Measurements from ENCODE around the gene C8B. TPM values are rescaled to one million over a fixed set of nuclear protein-coding genes. Genes with fewer than 3 reads are reported as not detected.

Gene C8B
- total and polyA plus RNA-seq, 2 donors (not counting 1 experiment from before 2014, with no cell fraction given): not detected

GRCh38 chr1:56915960-56916359, 49.9 kb downstream of the C8B start:
- H3K9me3 Mint-ChIP-seq (ENCODE audit: insufficient read depth): peaks cover 2% of the 10 kb centered on the region
- Histone ChIP-seq H3K79me2 (ENCODE audit: control insufficient read depth, insufficient read depth, low read length) (no peaks in the 10 kb centered on the region), H3K4me1 (ENCODE audit: control insufficient read depth in 2 of 2, insufficient read depth in 2 of 2, low read length in 2 of 2) (no peaks in the 10 kb centered on the region), H4K20me1 (ENCODE audit: control insufficient read depth, insufficient read depth, low read length, poor library complexity, severe bottlenecking) (no peaks in the 10 kb centered on the region), H3K4me2 (replicated peaks; ENCODE audit: low read depth, low read length, poor library complexity, severe bottlenecking) (no peak overlapping the region), H3K36me3 (replicated peaks in 1 of 2; ENCODE audit: control extremely low read depth in 1 of 2, control insufficient read depth in 1 of 2, extremely low read depth in 1 of 2, insufficient read depth in 2 of 2, low read length in 1 of 2) (no peaks in the 10 kb centered on the region), H3K4me3 (ENCODE audit: control extremely low read depth in 1 of 5, extremely low read depth in 1 of 5, insufficient read depth in 1 of 5, low read depth in 2 of 5, low read length in 4 of 5) (no peak overlapping the region), H3K9ac (ENCODE audit: low read length) (no peak overlapping the region), H3K27me3 (replicated peaks in 1 of 4; ENCODE audit: control extremely low read depth in 1 of 4, control insufficient read depth in 3 of 4, insufficient read depth in 4 of 4, low read length in 3 of 4) (no peaks in the 10 kb centered on the region), H3K27ac (ENCODE audit: low read length in 2 of 2) (no peak overlapping the region), H2AFZ (ENCODE audit: insufficient read depth, low read depth, low read length, poor library complexity, severe bottlenecking) (no peak overlapping the region), H3K9me3 (ENCODE audit: control extremely low read depth in 1 of 3, control insufficient read depth in 2 of 3, insufficient read depth in 1 of 3, low read length in 2 of 3) (no peaks in the 10 kb centered on the region)
- H3K27ac Mint-ChIP-seq: no peak overlapping the region
- H3K4me3 Mint-ChIP-seq: no peak overlapping the region
- H3K27me3 Mint-ChIP-seq: peaks cover 6% of the 10 kb centered on the region
- ChIA-PET POLR2A (no interaction called here), CTCF (no interaction called here)
- intact Hi-C loops (cut with micrococcal nuclease): no loop called here
- TF ChIP-seq EZH2 (IDR thresholded peaks at IDR 0.05; ENCODE audit: borderline replicate concordance, insufficient read depth, low read depth, low read length, poor library complexity, severe bottlenecking) (no peak), CTCF (IDR thresholded peaks at IDR 0.05) (no peak)
- no peak for ATAC-seq (ENCODE audit: low read depth)
- no peak for DNase-seq
- no peaks in the 10 kb centered on the region for H3K4me1 Mint-ChIP-seq
- 58% methylated on average over 4 of the region's 4 CpGs for WGBS (ENCODE audit: insufficient coverage)

- no peaks in the 10 kb centered on the region for H3K4me1 Mint-ChIP-seq
- Histone ChIP-seq H3K9me3 (ENCODE audit: control extremely low read depth in 1 of 3, control insufficient read depth in 2 of 3, insufficient read depth in 1 of 3, low read length in 2 of 3) (no peaks in the 10 kb centered on the region), H3K4me3 (ENCODE audit: control extremely low read depth in 1 of 5, extremely low read depth in 1 of 5, insufficient read depth in 1 of 5, low read depth in 2 of 5, low read length in 4 of 5) (no peak overlapping the region), H3K4me1 (ENCODE audit: control insufficient read depth in 2 of 2, insufficient read depth in 2 of 2, low read length in 2 of 2) (no peaks in the 10 kb centered on the region), H3K27ac (ENCODE audit: low read length in 2 of 2) (no peak overlapping the region), H4K20me1 (ENCODE audit: control insufficient read depth, insufficient read depth, low read length, poor library complexity, severe bottlenecking) (no peaks in the 10 kb centered on the region), H3K36me3 (replicated peaks in 1 of 2; ENCODE audit: control extremely low read depth in 1 of 2, control insufficient read depth in 1 of 2, extremely low read depth in 1 of 2, insufficient read depth in 2 of 2, low read length in 1 of 2) (no peaks in the 10 kb centered on the region), H3K27me3 (replicated peaks in 1 of 4; ENCODE audit: control extremely low read depth in 1 of 4, control insufficient read depth in 3 of 4, insufficient read depth in 4 of 4, low read length in 3 of 4) (no peaks in the 10 kb centered on the region), H3K4me2 (replicated peaks; ENCODE audit: low read depth, low read length, poor library complexity, severe bottlenecking) (no peak overlapping the region), H3K9ac (ENCODE audit: low read length) (no peak overlapping the region), H3K79me2 (ENCODE audit: control insufficient read depth, insufficient read depth, low read length) (no peaks in the 10 kb centered on the region), H2AFZ (ENCODE audit: insufficient read depth, low read depth, low read length, poor library complexity, severe bottlenecking) (no peak overlapping the region)
- peaks cover 6% of the 10 kb centered on the region for H3K27me3 Mint-ChIP-seq
- POLR2A ChIA-PET: no interaction called here
- no peak overlapping the region for H3K27ac Mint-ChIP-seq
- H3K4me3 Mint-ChIP-seq: no peak overlapping the region
- H3K9me3 Mint-ChIP-seq (ENCODE audit: insufficient read depth): peaks cover 2% of the 10 kb centered on the region
- TF ChIP-seq EZH2 (IDR thresholded peaks at IDR 0.05; ENCODE audit: borderline replicate concordance, insufficient read depth, low read depth, low read length, poor library complexity, severe bottlenecking): no peak
- TF ChIP-seq CTCF (IDR thresholded peaks at IDR 0.05): no peak
- WGBS (ENCODE audit: insufficient coverage): 89% methylated on average over 12 of the region's 12 CpGs
- DNase-seq (no peak), ATAC-seq (ENCODE audit: low read depth) (no peak)
- intact Hi-C loops (cut with micrococcal nuclease): no loop called here
- CTCF ChIA-PET: no interaction called here
These were observed 53.5 kb downstream of the C8B start for GRCh38 chr1:56912325-56912724.

All from B cell (primary cell).